Aorta (tissue), 5 donors: ENCODE measurements around the gene PLD2. TPM values are rescaled to one million over a fixed set of nuclear protein-coding genes. Genes with fewer than 3 reads are reported as not detected.
A peak's percentile ranks its signal among the peaks of the same experiment; 100 is the strongest.

Experiments
- ATAC-seq: fragments of 200-7000 bp; cut with Tn5 transposase; one replicate; pipeline ENCODE4 v1.9.1; 2022; ENCODE audit warnings: moderate library complexity; ENCODE audit not compliant: low FRiP score
- DNase-seq, 2 donors: peaks; one replicate each; pipeline ENCODE4 v3.0.0-alpha.2; 2020
- H3K27ac ChIP-seq, 2 donors: one replicate each; pipeline ENCODE4 v1.5.1; 2013; ENCODE audit warnings: low read length in 2 of 2, mild to moderate bottlenecking in 2 of 2, moderate library complexity in 2 of 2, control low read depth in 1 of 2, inconsistent platforms in 1 of 2, low read depth in 1 of 2
- H3K27me3 ChIP-seq, 2 donors: one replicate each; pipeline ENCODE4 v1.6.1; 2013; ENCODE audit warnings: control low read depth in 1 of 2, low read length in 1 of 2, mild to moderate bottlenecking in 1 of 2, moderate library complexity in 1 of 2; ENCODE audit not compliant: insufficient read depth in 2 of 2, control insufficient read depth in 1 of 2
- H3K36me3 ChIP-seq, 2 donors: one replicate each; pipeline ENCODE4 v1.6.1; 2013; ENCODE audit warnings: control low read depth in 1 of 2, low read length in 1 of 2, mild to moderate bottlenecking in 1 of 2; ENCODE audit not compliant: insufficient read depth in 2 of 2, control insufficient read depth in 1 of 2
- H3K4me1 ChIP-seq, 2 donors: one replicate each; pipeline ENCODE4 v1.6.1; 2013; ENCODE audit warnings: low read length in 2 of 2, control low read depth in 1 of 2, mild to moderate bottlenecking in 1 of 2, moderate library complexity in 1 of 2; ENCODE audit not compliant: insufficient read depth in 2 of 2, control insufficient read depth in 1 of 2
- H3K4me3 ChIP-seq, 2 donors: one replicate each; pipeline ENCODE4 v1.5.1; 2013; ENCODE audit warnings: low read length in 2 of 2, control low read depth in 1 of 2, mild to moderate bottlenecking in 1 of 2
- H3K9me3 ChIP-seq: one replicate; pipeline ENCODE4 v1.6.1; 2013; ENCODE audit warnings: mild to moderate bottlenecking, low read length; ENCODE audit not compliant: control insufficient read depth
- WGBS, 2 donors: extraction: QIAGEN DNeasy Blood & Tissue Kit; methylation state at CpG; one replicate each; pipeline ENCODE4 v1.1.7; 2013; 5-methylcytosine and 5-hydroxymethylcytosine counted together
- intact Hi-C, 2 donors: fragments of 100-400 bp; cut with DNase I; formaldehyde crosslinking; loops; one replicate each; pipeline versions ENCODE4 v1.14.2 to v1.15.0; 2022
- polyA plus RNA-seq, 2 donors: library from polyadenylated mRNA; stranded (reverse); fragments of 200-250 nt; gene quantifications; one replicate each; pipeline ENCODE4 v1.2.3, GENCODE V29; 2013
- total RNA-seq, 2 donors: library from RNA; stranded (reverse); fragmentation: NEBNext Ultra II Directional; extraction: Animal tissue kit (Norgen Biotek cat#: 25700); gene quantifications; one replicate each; pipeline ENCODE4 v1.2.1, GENCODE V29; 2021
- donor health status: healthy with polysubstance abuse.
- donor health status: Bipolar disorder and iron deficiency.
- donor health status: DM: no; HTN: no; CAD: no.
- donor health status: DM: no; HTN: no; CAD: no.
- donor health status: DM: yes; HTN: yes; CAD: no.

The PLD2 gene
- total and polyA plus RNA-seq, 4 donors: 8.8 to 65.0 (median 29.1) TPM

DNA sequence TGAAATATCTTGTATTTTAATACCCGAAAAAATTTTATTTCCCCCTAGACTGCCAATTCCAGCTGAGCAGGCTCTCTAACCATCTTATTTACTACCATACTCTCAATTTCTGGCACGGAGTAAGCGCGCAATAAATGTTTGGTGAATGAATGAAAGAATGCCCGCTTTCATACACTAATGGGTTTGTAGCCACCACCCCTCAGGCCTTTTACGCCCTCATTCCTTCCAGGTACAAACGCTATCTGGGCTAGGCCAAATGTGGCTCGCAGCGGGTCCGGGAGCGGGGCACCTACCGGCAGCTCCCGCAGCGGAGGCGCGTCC is 536 bp upstream of the PLD2 start:
- peak overlapping the region; percentile 92 to 93 for H3K4me3 ChIP-seq
- no peak overlapping the region for H3K27ac ChIP-seq
- H3K9me3 ChIP-seq: no peaks in the 10 kb centered on the region
- intact Hi-C loops: loop anchor here in 1 of 2 donors (5.0 kb wide), 1 partner anchor 81 kb away; no protein-coding TSS in a partner anchor
- no peaks in the 10 kb centered on the region for H3K36me3 ChIP-seq
- ATAC-seq: no peak
- 2% methylated on average over 12 to 16 of the region's 16 CpGs for WGBS, 2 donors
- no peaks in the 10 kb centered on the region for H3K27me3 ChIP-seq
- H3K4me1 ChIP-seq: no peaks in the 10 kb centered on the region
- DNase-seq: no peak

DNA sequence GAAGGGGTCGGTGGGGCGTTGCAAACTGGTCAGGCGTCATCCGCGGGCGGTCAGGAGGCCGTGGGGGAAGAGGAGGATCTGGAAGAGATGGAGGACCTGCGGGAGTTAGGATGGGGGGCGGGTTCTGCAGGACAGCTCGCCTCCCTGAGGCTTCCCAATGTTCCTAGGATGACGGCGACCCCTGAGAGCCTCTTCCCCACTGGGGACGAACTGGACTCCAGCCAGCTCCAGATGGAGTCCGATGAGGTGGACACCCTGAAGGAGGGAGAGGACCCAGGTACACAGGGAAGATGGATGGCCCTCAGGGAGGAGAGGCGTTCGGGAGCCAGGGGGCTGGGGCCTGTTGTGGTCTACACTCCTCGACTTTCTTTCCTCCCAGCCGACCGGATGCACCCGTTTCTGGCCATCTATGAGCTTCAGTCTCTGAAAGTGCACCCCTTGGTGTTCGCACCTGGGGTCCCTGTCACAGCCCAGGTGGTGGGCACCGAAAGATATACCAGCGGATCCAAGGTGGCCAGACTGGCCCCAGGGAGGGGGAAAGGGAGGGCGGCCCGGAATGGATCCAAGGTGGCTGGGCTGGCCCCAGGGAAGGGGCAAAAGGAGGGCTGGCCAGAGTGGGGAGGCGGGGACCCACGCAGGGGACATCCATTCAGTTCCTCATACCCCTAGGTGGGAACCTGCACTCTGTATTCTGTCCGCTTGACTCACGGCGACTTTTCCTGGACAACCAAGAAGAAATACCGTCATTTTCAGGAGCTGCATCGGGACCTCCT is 839 bp downstream of the PLD2 start:
- peak overlapping the region; percentile 92 to 93 for H3K4me3 ChIP-seq
- ATAC-seq (peak; percentile 57), DNase-seq (no peak)
- 13 to 14% methylated on average over 32 of the region's 32 CpGs for WGBS, 2 donors
- intact Hi-C loops: loop anchor here in 1 of 2 donors (5.0 kb wide), 1 partner anchor 80 kb away; no protein-coding TSS in a partner anchor
- no peaks in the 10 kb centered on the region for H3K27me3 ChIP-seq
- H3K9me3 ChIP-seq: no peaks in the 10 kb centered on the region
- H3K27ac ChIP-seq: no peak overlapping the region
- H3K36me3 ChIP-seq: no peaks in the 10 kb centered on the region
- H3K4me1 ChIP-seq: no peaks in the 10 kb centered on the region

DNA sequence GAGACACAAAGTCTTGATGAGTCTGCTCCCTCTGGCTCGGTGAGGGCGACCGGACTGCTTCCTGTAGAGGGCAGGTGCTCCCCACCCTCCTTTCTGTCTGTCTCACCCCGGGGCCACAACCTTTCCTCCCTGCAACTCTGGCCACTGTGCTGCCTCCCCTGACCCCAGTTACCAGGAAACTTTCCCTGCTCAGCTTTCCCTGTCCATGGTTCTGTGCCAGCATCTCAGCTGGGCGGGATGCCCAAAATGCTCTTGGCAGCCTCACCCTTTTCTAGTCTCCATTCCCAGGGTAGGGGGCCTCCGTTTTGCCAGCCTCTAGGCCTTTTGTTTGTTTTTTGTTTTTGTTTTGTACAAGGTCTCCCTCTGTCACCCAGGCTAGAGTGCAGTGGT is 1.4 kb downstream of the PLD2 start:
- H3K27ac ChIP-seq: no peak overlapping the region
- no peaks in the 10 kb centered on the region for H3K4me1 ChIP-seq
- WGBS, 2 donors: 2 to 9% methylated on average over 6 of the region's 6 CpGs
- no peaks in the 10 kb centered on the region for H3K9me3 ChIP-seq
- no peak overlapping the region for H3K4me3 ChIP-seq
- DNase-seq: peak; percentile 63 to 86
- ATAC-seq: peak; percentile 5
- intact Hi-C loops: loop anchor here in 1 of 2 donors (5.0 kb wide), 1 partner anchor 79 kb away; no protein-coding TSS in a partner anchor
- no peaks in the 10 kb centered on the region for H3K27me3 ChIP-seq
- no peaks in the 10 kb centered on the region for H3K36me3 ChIP-seq

DNA sequence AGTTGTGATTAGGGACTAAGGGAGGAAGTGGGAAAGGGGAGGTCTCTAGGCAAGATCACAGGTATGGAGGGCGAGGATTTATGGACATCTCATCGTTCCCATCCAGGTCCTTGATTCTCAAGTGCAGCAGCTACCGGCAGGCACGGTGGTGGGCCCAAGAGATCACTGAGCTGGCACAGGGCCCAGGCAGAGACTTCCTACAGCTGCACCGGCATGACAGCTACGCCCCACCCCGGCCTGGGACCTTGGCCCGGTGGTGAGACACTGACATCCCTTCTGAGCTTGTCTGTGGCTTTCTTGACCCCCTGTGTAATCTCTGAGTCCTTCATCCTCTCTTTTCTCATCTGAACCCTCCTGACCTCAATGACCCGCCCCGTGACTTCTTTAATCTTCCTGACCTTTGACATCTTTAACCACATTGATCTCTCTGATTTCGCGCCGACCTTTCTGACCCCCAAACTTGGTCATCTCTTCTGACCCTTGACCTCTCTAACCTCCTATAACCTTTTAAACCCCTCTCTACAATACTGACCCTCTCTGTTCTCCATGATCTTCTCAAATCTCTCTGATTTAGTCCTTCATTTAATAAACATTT is 3.8 kb downstream of the PLD2 start:
- no peaks in the 10 kb centered on the region for H3K27me3 ChIP-seq
- no peaks in the 10 kb centered on the region for H3K4me1 ChIP-seq
- H3K27ac ChIP-seq: no peak overlapping the region
- intact Hi-C loops: no loop called here
- 88% methylated on average over 13 of the region's 13 CpGs for WGBS, 2 donors
- DNase-seq: no peak
- H3K9me3 ChIP-seq: no peaks in the 10 kb centered on the region
- no peak for ATAC-seq
- no peak overlapping the region for H3K4me3 ChIP-seq
- no peaks in the 10 kb centered on the region for H3K36me3 ChIP-seq

DNA sequence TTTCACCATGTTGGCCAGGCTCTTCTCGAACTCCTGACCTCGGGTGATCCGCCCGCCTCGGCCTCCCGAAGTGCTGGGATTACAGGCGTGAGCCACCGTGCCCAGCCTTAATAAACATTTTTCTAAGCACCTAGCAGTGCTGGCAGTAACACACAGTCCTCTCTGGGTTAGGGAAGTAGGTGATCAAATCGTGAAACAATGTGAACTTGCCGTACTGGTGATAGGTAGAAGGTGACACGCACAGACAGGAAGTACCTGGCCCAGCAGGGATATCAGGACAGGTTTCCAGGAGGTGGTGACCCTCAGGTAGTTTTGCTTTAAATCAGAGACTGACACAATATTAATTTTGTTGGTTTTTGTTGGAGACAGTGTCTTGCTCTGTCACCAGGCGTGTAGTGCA is 4.5 kb downstream of the PLD2 start:
- intact Hi-C loops: no loop called here
- 93 to 95% methylated on average over 12 of the region's 12 CpGs for WGBS, 2 donors
- H3K4me3 ChIP-seq: no peak overlapping the region
- ATAC-seq: no peak
- no peak overlapping the region for H3K27ac ChIP-seq
- H3K4me1 ChIP-seq: no peaks in the 10 kb centered on the region
- DNase-seq: no peak
- H3K36me3 ChIP-seq: no peaks in the 10 kb centered on the region
- no peaks in the 10 kb centered on the region for H3K27me3 ChIP-seq
- no peaks in the 10 kb centered on the region for H3K9me3 ChIP-seq

DNA sequence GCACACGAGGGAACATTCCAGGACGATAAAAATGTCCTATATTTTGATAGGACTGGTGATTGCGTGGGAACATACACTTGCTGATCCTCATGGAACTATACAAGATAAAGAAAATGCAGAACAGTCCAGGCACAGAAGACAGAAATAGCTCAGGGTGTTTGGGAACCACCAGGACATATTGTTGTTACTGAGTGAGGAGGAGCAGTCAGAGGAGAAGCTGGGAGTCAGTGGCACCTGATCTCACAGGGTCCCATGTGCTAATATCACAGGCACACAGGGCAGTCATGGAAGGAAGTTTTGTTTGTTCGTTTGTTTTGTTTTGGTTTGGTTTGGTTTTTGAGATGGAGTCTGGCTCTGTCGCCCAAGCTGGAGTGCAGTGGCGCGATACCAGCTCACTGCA is 5.7 kb downstream of the PLD2 start:
- intact Hi-C loops: no loop called here
- no peak for DNase-seq
- Histone ChIP-seq H3K4me3 (no peak overlapping the region), H3K27ac (no peak overlapping the region), H3K36me3 (no peaks in the 10 kb centered on the region), H3K27me3 (no peaks in the 10 kb centered on the region), H3K4me1 (no peaks in the 10 kb centered on the region), H3K9me3 (no peaks in the 10 kb centered on the region)
- WGBS, 2 donors: 72 to 81% methylated on average over 7 of the region's 7 CpGs
- no peak for ATAC-seq

DNA sequence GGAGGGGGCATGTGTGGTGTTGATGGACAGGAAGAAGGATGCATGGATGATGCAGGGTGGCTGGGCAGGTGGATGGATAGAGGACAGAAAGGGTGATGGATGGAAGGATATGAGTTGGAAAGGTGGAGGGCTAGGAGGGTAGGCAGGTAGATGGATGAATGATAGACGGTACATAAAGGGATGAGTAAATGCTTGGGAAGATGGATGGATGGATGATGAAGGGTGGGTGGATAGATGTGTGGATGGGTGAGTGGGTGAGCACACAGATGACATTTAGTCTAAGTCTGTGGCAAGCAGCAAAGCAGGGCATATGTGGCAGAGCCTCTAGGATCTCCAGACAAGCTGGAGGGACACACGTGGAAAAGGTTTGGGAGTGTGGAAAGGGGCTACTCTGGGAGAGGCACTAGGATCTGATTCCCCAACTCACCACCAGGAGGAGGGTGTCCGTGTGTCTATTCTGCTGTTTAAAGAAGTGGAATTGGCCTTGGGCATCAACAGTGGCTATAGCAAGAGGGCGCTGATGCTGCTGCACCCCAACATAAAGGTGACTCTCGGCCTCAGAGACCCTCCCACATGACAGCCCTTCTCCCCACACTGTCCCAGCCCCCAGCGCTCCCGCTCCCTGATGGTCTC is 8.2 kb downstream of the PLD2 start:
- Histone ChIP-seq H3K9me3 (no peaks in the 10 kb centered on the region), H3K4me1 (no peaks in the 10 kb centered on the region), H3K4me3 (no peak overlapping the region), H3K27ac (no peak overlapping the region), H3K27me3 (no peaks in the 10 kb centered on the region), H3K36me3 (no peaks in the 10 kb centered on the region)
- intact Hi-C loops: no loop called here
- ATAC-seq (no peak), DNase-seq (no peak)
- 78 to 83% methylated on average over 7 of the region's 7 CpGs for WGBS, 2 donors

DNA sequence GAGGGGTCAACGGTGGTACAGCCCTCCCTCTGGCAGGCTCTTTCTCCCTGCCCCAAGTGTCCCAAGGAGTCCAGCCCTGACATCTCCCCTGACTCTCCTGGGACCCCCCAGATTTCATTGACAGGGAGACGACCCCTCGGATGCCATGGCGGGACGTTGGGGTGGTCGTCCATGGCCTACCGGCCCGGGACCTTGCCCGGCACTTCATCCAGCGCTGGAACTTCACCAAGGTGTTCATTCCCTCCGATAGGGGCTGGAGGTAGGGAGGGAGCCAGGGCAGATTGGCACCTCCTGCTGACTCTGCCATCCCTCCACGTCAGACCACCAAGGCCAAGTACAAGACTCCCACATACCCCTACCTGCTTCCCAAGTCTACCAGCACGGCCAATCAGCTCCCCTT is 9.9 kb downstream of the PLD2 start:
- H3K4me1 ChIP-seq: no peaks in the 10 kb centered on the region
- no peak for DNase-seq
- intact Hi-C loops: no loop called here
- H3K27me3 ChIP-seq: no peaks in the 10 kb centered on the region
- WGBS, 2 donors: 91 to 93% methylated on average over 13 of the region's 13 CpGs
- H3K9me3 ChIP-seq: no peaks in the 10 kb centered on the region
- H3K27ac ChIP-seq: no peak overlapping the region
- no peak overlapping the region for H3K4me3 ChIP-seq
- no peaks in the 10 kb centered on the region for H3K36me3 ChIP-seq
- no peak for ATAC-seq

DNA sequence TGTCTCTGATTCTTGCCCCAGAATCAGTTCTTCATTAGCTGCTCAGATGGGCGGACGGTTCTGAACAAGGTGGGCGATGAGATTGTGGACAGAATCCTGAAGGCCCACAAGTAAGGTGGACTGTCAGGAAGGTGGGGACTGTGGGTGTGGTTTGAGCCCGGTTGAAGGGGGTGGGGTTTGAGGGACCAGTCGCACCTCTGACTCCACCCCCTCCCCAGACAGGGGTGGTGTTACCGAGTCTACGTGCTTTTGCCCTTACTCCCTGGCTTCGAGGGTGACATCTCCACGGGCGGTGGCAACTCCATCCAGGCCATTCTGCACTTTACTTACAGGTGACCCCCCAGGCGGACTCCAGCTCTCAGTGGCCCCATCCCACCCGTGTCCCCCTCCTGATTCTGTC is 11.3 kb downstream of the PLD2 start:
- Histone ChIP-seq H3K4me1 (no peaks in the 10 kb centered on the region), H3K27ac (no peak overlapping the region), H3K9me3 (no peaks in the 10 kb centered on the region), H3K4me3 (no peak overlapping the region), H3K36me3 (peaks cover 0 to 3% of the 10 kb centered on the region in 2 donors), H3K27me3 (no peaks in the 10 kb centered on the region)
- intact Hi-C loops: no loop called here
- no peak for ATAC-seq
- WGBS, 2 donors: 71 to 78% methylated on average over 12 of the region's 12 CpGs
- no peak for DNase-seq
